HG03039 (cell line): ENCODE data around the gene GLS.

Experiments used
- ATAC-seq: cut with Tn5 transposase; IDR thresholded peaks from one replicate; pipeline ENCODE4 v1.9.1; 2021; ENCODE audit warnings: mild to moderate bottlenecking, moderate library complexity; ENCODE audit not compliant: unreplicated experiment

GLS gene

GRCh38 chr2:191012346-191012745 lies 131.7 kb downstream of the GLS start:
- ATAC-seq, result no peak

GRCh38 chr2:191012845-191013681 lies 132.4 kb downstream of the GLS start:
- no peak for ATAC-seq

- no peak for ATAC-seq
These were observed 133.0 kb downstream of the GLS start for GRCh38 chr2:191013682-191013931.

- peak; percentile 82 for ATAC-seq
These were observed 133.5 kb downstream of the GLS start, which contains the start of gene STAT1 for GRCh38 chr2:191013932-191014652. STAT1 (minus strand) TSS chr2:191014171; CDS start chr2:191010003, 4,168 bp downstream.

- peak; percentile 1 for ATAC-seq
These were observed 134.0 kb downstream of the GLS start for GRCh38 chr2:191014653-191015020.
